ENCODE results near the gene LMBR1.
"Not testable (repeated sequence)": the region's sequence is repeated elsewhere in the genome, so short reads cannot be mapped to it uniquely, and the experiment has no call there.

The LMBR1 gene

DNA sequence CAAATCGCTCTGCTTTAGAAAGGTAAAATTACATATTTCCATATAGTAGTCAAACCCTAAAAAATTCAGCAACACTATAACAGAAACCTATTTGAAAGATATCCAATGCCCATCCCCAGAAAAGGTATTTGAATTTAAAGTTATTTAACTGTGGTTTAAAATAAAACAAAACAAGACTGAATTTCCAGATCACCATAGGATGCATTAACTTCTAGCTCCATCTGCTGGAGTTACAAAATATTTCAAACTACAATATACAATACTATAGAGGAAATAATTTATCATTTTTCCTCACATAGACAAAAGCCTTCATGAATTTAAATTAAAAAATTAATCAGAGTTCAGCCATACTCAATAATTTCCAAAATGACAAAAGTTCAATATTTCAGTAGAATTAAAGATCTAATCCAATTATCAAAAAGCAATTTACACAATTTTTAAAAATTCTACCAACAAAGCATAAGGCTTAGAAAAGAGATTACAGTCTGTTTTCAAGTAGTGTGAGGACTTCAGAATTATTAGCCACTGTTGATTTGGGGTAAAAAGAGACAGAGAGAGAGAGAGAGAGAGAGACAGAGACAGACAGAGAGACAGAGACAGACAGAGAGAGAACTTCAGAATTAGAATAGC is 75.9 kb downstream of the LMBR1 start:
- peaks cover 5 to 9% of the 10 kb centered on the region in 2 donors for H3K36me3 ChIP-seq (ENCODE audit: control insufficient read depth in 1 of 2, insufficient read depth in 2 of 2, low read length in 2 of 2)
- H3K9ac ChIP-seq (ENCODE audit: low read depth in 1 of 2, low read length in 2 of 2), result no peak overlapping the region
- no peak overlapping the region for H3K27ac ChIP-seq (ENCODE audit: low read depth, low read length)
- H3K27me3 ChIP-seq (ENCODE audit: control insufficient read depth in 1 of 2, insufficient read depth in 2 of 2, low read length in 2 of 2), result no peaks in the 10 kb centered on the region
- no peaks in the 10 kb centered on the region for H3K4me1 ChIP-seq (ENCODE audit: control insufficient read depth in 1 of 2, insufficient read depth in 2 of 2, low read length in 2 of 2)
- no peak overlapping the region for H3K4me3 ChIP-seq (ENCODE audit: low read depth in 1 of 2, low read length in 2 of 2)
- H3K9me3 ChIP-seq (ENCODE audit: control insufficient read depth in 1 of 2, low read length in 2 of 2), result no peaks in the 10 kb centered on the region

DNA sequence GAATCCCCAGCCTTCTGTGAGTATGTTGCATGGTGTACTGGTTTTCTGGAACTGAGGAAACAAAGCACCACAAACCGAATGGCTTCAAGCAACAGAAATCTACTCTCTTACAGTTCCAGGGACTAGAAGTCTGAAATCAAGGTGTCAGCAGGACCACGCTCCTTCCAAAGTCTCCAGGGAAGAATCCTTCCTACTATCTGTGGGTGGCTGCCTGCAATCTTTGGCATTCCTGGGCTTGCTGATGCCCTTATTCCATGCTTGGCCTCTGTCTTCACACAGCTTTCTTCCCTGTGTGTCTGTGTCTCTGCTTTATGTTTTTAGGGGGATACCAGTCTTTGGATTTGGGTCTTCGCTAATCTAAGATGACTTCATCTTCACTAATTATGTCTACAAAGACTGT is 81.3 kb downstream of the LMBR1 start:
- Histone ChIP-seq H3K36me3 (ENCODE audit: control insufficient read depth in 1 of 2, insufficient read depth in 2 of 2, low read length in 2 of 2) (peaks cover 5 to 6% of the 10 kb centered on the region in 2 donors), H3K9ac (ENCODE audit: low read depth in 1 of 2, low read length in 2 of 2) (no peak overlapping the region), H3K9me3 (ENCODE audit: control insufficient read depth in 1 of 2, low read length in 2 of 2) (no peaks in the 10 kb centered on the region), H3K4me3 (ENCODE audit: low read depth in 1 of 2, low read length in 2 of 2) (no peak overlapping the region), H3K27ac (ENCODE audit: low read depth, low read length) (no peak overlapping the region), H3K27me3 (ENCODE audit: control insufficient read depth in 1 of 2, insufficient read depth in 2 of 2, low read length in 2 of 2) (no peaks in the 10 kb centered on the region), H3K4me1 (ENCODE audit: control insufficient read depth in 1 of 2, insufficient read depth in 2 of 2, low read length in 2 of 2) (no peaks in the 10 kb centered on the region)

- not testable (repeated sequence) for H3K9ac ChIP-seq (ENCODE audit: low read depth in 1 of 2, low read length in 2 of 2); H3K9me3 ChIP-seq (ENCODE audit: control insufficient read depth in 1 of 2, low read length in 2 of 2); H3K4me3 ChIP-seq (ENCODE audit: low read depth in 1 of 2, low read length in 2 of 2); H3K36me3 ChIP-seq (ENCODE audit: control insufficient read depth in 1 of 2, insufficient read depth in 2 of 2, low read length in 2 of 2); H3K27me3 ChIP-seq (ENCODE audit: control insufficient read depth in 1 of 2, insufficient read depth in 2 of 2, low read length in 2 of 2); H3K27ac ChIP-seq (ENCODE audit: low read depth, low read length); H3K4me1 ChIP-seq (ENCODE audit: control insufficient read depth in 1 of 2, insufficient read depth in 2 of 2, low read length in 2 of 2)
These were observed 89.3 kb downstream of the LMBR1 start for GRCh38 chr7:156803656-156804055.

DNA sequence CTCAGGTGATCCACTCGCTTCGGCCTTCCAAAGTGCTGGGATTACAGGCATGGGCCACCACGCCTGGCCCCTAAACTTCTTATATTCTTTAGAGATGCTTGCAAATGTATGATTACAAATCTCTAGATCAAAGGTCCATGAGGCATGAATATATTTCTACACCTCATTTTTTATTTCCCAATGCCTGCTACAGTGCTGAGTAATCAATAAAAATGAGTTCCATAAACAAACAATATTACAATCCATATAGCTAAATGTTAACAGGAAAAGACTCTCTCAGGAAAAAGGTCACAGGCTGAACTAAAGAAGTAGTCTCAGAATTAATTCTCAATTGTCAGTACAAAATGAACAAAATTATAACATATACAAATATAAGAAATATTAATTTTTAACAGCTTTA is 90.8 kb downstream of the LMBR1 start:
- Histone ChIP-seq H3K27ac (ENCODE audit: low read depth, low read length) (no peak overlapping the region), H3K4me1 (ENCODE audit: control insufficient read depth in 1 of 2, insufficient read depth in 2 of 2, low read length in 2 of 2) (no peaks in the 10 kb centered on the region), H3K36me3 (ENCODE audit: control insufficient read depth in 1 of 2, insufficient read depth in 2 of 2, low read length in 2 of 2) (no peaks in the 10 kb centered on the region), H3K27me3 (ENCODE audit: control insufficient read depth in 1 of 2, insufficient read depth in 2 of 2, low read length in 2 of 2) (no peaks in the 10 kb centered on the region), H3K9me3 (ENCODE audit: control insufficient read depth in 1 of 2, low read length in 2 of 2) (no peaks in the 10 kb centered on the region), H3K9ac (ENCODE audit: low read depth in 1 of 2, low read length in 2 of 2) (no peak overlapping the region), H3K4me3 (ENCODE audit: low read depth in 1 of 2, low read length in 2 of 2) (no peak overlapping the region)

GRCh38 chr7:156795415-156795814 is 97.6 kb downstream of the LMBR1 start:
- Histone ChIP-seq H3K4me1 (ENCODE audit: control insufficient read depth in 1 of 2, insufficient read depth in 2 of 2, low read length in 2 of 2) (no peaks in the 10 kb centered on the region), H3K27ac (ENCODE audit: low read depth, low read length) (no peak overlapping the region), H3K27me3 (ENCODE audit: control insufficient read depth in 1 of 2, insufficient read depth in 2 of 2, low read length in 2 of 2) (no peaks in the 10 kb centered on the region), H3K9me3 (ENCODE audit: control insufficient read depth in 1 of 2, low read length in 2 of 2) (no peaks in the 10 kb centered on the region), H3K9ac (ENCODE audit: low read depth in 1 of 2, low read length in 2 of 2) (no peak overlapping the region), H3K4me3 (ENCODE audit: low read depth in 1 of 2, low read length in 2 of 2) (no peak overlapping the region), H3K36me3 (ENCODE audit: control insufficient read depth in 1 of 2, insufficient read depth in 2 of 2, low read length in 2 of 2) (peaks cover 0 to 3% of the 10 kb centered on the region in 2 donors)

DNA sequence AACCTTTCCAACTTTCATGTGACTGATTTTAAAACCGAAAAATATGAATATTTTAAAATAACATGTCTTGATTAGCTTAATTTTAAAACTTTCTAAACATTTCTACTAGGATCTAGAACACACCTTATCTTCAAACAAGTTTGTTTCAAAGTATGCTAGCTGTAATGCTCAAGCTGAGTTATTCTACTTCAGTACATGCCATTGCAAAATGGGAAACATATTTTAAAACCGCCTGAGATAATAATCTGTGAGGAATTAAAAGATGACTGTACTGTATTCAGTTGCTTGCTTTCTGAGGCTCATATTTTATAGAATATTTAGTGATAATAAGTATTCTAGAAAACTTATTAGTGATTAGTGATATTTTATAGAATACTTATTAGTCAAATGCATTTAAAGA is 99.6 kb downstream of the LMBR1 start:
- Histone ChIP-seq H3K27ac (ENCODE audit: low read depth, low read length) (no peak overlapping the region), H3K4me3 (ENCODE audit: low read depth in 1 of 2, low read length in 2 of 2) (no peak overlapping the region), H3K9ac (ENCODE audit: low read depth in 1 of 2, low read length in 2 of 2) (no peak overlapping the region), H3K9me3 (ENCODE audit: control insufficient read depth in 1 of 2, low read length in 2 of 2) (no peaks in the 10 kb centered on the region), H3K36me3 (ENCODE audit: control insufficient read depth in 1 of 2, insufficient read depth in 2 of 2, low read length in 2 of 2) (peaks cover 0 to 3% of the 10 kb centered on the region in 2 donors), H3K27me3 (ENCODE audit: control insufficient read depth in 1 of 2, insufficient read depth in 2 of 2, low read length in 2 of 2) (no peaks in the 10 kb centered on the region), H3K4me1 (ENCODE audit: control insufficient read depth in 1 of 2, insufficient read depth in 2 of 2, low read length in 2 of 2) (peaks cover 0 to 7% of the 10 kb centered on the region in 2 donors)

DNA sequence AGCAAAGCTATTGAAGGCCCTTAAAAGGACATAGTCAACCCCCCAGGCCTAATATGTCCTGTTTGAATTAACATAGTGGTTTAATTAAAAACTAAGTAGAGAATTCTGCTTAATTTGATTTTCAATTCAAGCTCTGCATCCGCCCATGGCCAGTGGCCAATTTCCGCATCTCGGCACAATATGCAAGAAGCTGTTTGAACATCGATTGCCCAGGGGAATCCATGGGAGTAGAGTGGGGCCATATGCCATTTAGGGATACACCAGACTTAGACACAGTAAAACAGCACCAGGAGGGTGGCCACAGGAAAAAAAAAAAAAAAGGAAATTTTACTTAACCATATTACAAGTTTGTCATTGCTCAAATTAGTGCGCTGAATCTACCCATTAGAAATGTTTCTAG is 100.4 kb downstream of the LMBR1 start:
- Histone ChIP-seq H3K4me1 (ENCODE audit: control insufficient read depth in 1 of 2, insufficient read depth in 2 of 2, low read length in 2 of 2) (peaks cover 0 to 7% of the 10 kb centered on the region in 2 donors), H3K27ac (ENCODE audit: low read depth, low read length) (no peak overlapping the region), H3K27me3 (ENCODE audit: control insufficient read depth in 1 of 2, insufficient read depth in 2 of 2, low read length in 2 of 2) (no peaks in the 10 kb centered on the region), H3K4me3 (ENCODE audit: low read depth in 1 of 2, low read length in 2 of 2) (no peak overlapping the region), H3K9me3 (ENCODE audit: control insufficient read depth in 1 of 2, low read length in 2 of 2) (no peaks in the 10 kb centered on the region), H3K36me3 (ENCODE audit: control insufficient read depth in 1 of 2, insufficient read depth in 2 of 2, low read length in 2 of 2) (peaks cover 0 to 3% of the 10 kb centered on the region in 2 donors), H3K9ac (ENCODE audit: low read depth in 1 of 2, low read length in 2 of 2) (no peak overlapping the region)

GRCh38 chr7:156791241-156791640 is 101.7 kb downstream of the LMBR1 start:
- Histone ChIP-seq H3K27ac (ENCODE audit: low read depth, low read length) (no peak overlapping the region), H3K4me3 (ENCODE audit: low read depth in 1 of 2, low read length in 2 of 2) (no peak overlapping the region), H3K4me1 (ENCODE audit: control insufficient read depth in 1 of 2, insufficient read depth in 2 of 2, low read length in 2 of 2) (peaks cover 0 to 7% of the 10 kb centered on the region in 2 donors), H3K9ac (ENCODE audit: low read depth in 1 of 2, low read length in 2 of 2) (no peak overlapping the region), H3K36me3 (ENCODE audit: control insufficient read depth in 1 of 2, insufficient read depth in 2 of 2, low read length in 2 of 2) (peaks cover 0 to 3% of the 10 kb centered on the region in 2 donors), H3K27me3 (ENCODE audit: control insufficient read depth in 1 of 2, insufficient read depth in 2 of 2, low read length in 2 of 2) (no peaks in the 10 kb centered on the region), H3K9me3 (ENCODE audit: control insufficient read depth in 1 of 2, low read length in 2 of 2) (no peaks in the 10 kb centered on the region)

GRCh38 chr7:156790264-156790663 is 102.7 kb downstream of the LMBR1 start:
- Histone ChIP-seq H3K9me3 (ENCODE audit: control insufficient read depth in 1 of 2, low read length in 2 of 2) (no peaks in the 10 kb centered on the region), H3K9ac (ENCODE audit: low read depth in 1 of 2, low read length in 2 of 2) (no peak overlapping the region), H3K27me3 (ENCODE audit: control insufficient read depth in 1 of 2, insufficient read depth in 2 of 2, low read length in 2 of 2) (no peaks in the 10 kb centered on the region), H3K36me3 (ENCODE audit: control insufficient read depth in 1 of 2, insufficient read depth in 2 of 2, low read length in 2 of 2) (peaks cover 0 to 3% of the 10 kb centered on the region in 2 donors), H3K4me1 (ENCODE audit: control insufficient read depth in 1 of 2, insufficient read depth in 2 of 2, low read length in 2 of 2) (peaks cover 0 to 7% of the 10 kb centered on the region in 2 donors), H3K4me3 (ENCODE audit: low read depth in 1 of 2, low read length in 2 of 2) (no peak overlapping the region), H3K27ac (ENCODE audit: low read depth, low read length) (no peak overlapping the region)

DNA sequence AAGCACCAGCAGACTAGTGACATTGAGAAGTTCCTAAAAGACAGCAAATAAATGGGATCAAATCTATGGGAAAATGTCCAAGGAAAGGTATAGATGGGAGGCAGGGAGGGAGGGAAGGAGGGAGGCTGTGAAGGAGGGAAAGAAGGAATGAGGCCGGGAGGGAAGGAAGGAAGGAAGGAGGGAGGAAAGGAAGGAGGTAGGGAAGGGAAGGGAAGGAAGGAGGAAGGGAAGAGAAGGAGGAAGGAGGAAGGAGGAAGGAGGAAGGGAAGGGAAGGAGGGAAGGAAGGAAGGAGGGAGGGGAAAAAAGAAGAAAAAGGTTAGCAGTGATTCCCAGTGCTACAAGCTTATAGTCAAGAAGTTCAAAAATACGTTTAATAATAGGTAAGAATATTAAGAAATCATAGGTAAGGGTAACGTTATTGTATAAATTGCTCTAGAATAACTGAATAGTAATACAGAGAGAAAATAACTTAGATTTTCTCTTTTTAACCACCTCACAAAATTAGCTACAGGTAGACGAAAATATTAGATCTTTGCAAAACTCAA is 106.9 kb downstream of the LMBR1 start:
- H3K9me3 ChIP-seq (ENCODE audit: control insufficient read depth in 1 of 2, low read length in 2 of 2), result no peaks in the 10 kb centered on the region
- no peak overlapping the region for H3K9ac ChIP-seq (ENCODE audit: low read depth in 1 of 2, low read length in 2 of 2)
- H3K4me1 ChIP-seq (ENCODE audit: control insufficient read depth in 1 of 2, insufficient read depth in 2 of 2, low read length in 2 of 2), result peaks cover 0 to 7% of the 10 kb centered on the region in 2 donors
- no peaks in the 10 kb centered on the region for H3K27me3 ChIP-seq (ENCODE audit: control insufficient read depth in 1 of 2, insufficient read depth in 2 of 2, low read length in 2 of 2)
- no peak overlapping the region for H3K27ac ChIP-seq (ENCODE audit: low read depth, low read length)
- no peak overlapping the region for H3K4me3 ChIP-seq (ENCODE audit: low read depth in 1 of 2, low read length in 2 of 2)
- no peaks in the 10 kb centered on the region for H3K36me3 ChIP-seq (ENCODE audit: control insufficient read depth in 1 of 2, insufficient read depth in 2 of 2, low read length in 2 of 2)
